GM15510 (cell line): ENCODE measurements around the gene GNAO1.

Experiments
- POLR2A ChIP-seq: IDR thresholded peaks from 3 replicates; pipeline ENCODE4 v1.6.1; 2011; ENCODE audit warnings: borderline replicate concordance; ENCODE audit not compliant: insufficient read length; ENCODE audit errors: extremely low read depth

The GNAO1 gene

GRCh38 chr16:56221995-56222394, 30.7 kb downstream of the GNAO1 start:
- no peak for TF ChIP-seq POLR2A

- TF ChIP-seq POLR2A: no peak
These were observed 31.2 kb downstream of the GNAO1 start for GRCh38 chr16:56222474-56222997.

- TF ChIP-seq POLR2A: no peak
These were observed 33.9 kb downstream of the GNAO1 start for GRCh38 chr16:56225017-56225742.

- no peak for TF ChIP-seq POLR2A
These were observed 34.9 kb downstream of the GNAO1 start for GRCh38 chr16:56226187-56226586.

- TF ChIP-seq POLR2A: no peak
These were observed 35.7 kb downstream of the GNAO1 start for GRCh38 chr16:56226845-56227525.

GRCh38 chr16:56227936-56228335, 36.6 kb downstream of the GNAO1 start:
- no peak for TF ChIP-seq POLR2A

- TF ChIP-seq POLR2A: no peak
These were observed 37.2 kb downstream of the GNAO1 start for GRCh38 chr16:56228476-56228875.

GRCh38 chr16:56233795-56234566, 42.7 kb downstream of the GNAO1 start:
- no peak for TF ChIP-seq POLR2A

- no peak for TF ChIP-seq POLR2A
These were observed 43.4 kb downstream of the GNAO1 start for GRCh38 chr16:56234737-56235136.

GRCh38 chr16:56237451-56237930, 46.2 kb downstream of the GNAO1 start:
- no peak for TF ChIP-seq POLR2A

GRCh38 chr16:56238188-56238587, 46.9 kb downstream of the GNAO1 start:
- no peak for TF ChIP-seq POLR2A

- TF ChIP-seq POLR2A: no peak
These were observed 50.3 kb downstream of the GNAO1 start for GRCh38 chr16:56241596-56241995.

- TF ChIP-seq POLR2A: no peak
These were observed 51.5 kb downstream of the GNAO1 start for GRCh38 chr16:56242740-56243139.

GRCh38 chr16:56244612-56245011, 53.3 kb downstream of the GNAO1 start:
- no peak for TF ChIP-seq POLR2A

- TF ChIP-seq POLR2A: no peak
These were observed 53.9 kb downstream of the GNAO1 start for GRCh38 chr16:56245197-56245596.

GRCh38 chr16:56246051-56246817, 54.9 kb downstream of the GNAO1 start:
- TF ChIP-seq POLR2A: no peak
